GM12864 (cell line): ENCODE data around the gene PAMR1.

Source experiments
- DNase-seq: peaks from one replicate; pipeline ENCODE4 v3.0.0-alpha.2; 2011; ENCODE audit warnings: low read depth
- H3K4me3 ChIP-seq: 2 replicates; pipeline ENCODE4 v1.5.1; 2011; ENCODE audit warnings: mild to moderate bottlenecking, low read depth, low read length, control low read depth
- TF ChIP-seq, protein P1 (sequence below): IDR thresholded peaks from 2 replicates; pipeline ENCODE4 v1.5.1; 2011; ENCODE audit warnings: low read depth, mild to moderate bottlenecking, moderate library complexity, low read length, control low read depth, inconsistent platforms; ENCODE audit errors: missing control alignments

PAMR1 gene, protein sequence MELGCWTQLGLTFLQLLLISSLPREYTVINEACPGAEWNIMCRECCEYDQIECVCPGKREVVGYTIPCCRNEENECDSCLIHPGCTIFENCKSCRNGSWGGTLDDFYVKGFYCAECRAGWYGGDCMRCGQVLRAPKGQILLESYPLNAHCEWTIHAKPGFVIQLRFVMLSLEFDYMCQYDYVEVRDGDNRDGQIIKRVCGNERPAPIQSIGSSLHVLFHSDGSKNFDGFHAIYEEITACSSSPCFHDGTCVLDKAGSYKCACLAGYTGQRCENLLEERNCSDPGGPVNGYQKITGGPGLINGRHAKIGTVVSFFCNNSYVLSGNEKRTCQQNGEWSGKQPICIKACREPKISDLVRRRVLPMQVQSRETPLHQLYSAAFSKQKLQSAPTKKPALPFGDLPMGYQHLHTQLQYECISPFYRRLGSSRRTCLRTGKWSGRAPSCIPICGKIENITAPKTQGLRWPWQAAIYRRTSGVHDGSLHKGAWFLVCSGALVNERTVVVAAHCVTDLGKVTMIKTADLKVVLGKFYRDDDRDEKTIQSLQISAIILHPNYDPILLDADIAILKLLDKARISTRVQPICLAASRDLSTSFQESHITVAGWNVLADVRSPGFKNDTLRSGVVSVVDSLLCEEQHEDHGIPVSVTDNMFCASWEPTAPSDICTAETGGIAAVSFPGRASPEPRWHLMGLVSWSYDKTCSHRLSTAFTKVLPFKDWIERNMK

DNA sequence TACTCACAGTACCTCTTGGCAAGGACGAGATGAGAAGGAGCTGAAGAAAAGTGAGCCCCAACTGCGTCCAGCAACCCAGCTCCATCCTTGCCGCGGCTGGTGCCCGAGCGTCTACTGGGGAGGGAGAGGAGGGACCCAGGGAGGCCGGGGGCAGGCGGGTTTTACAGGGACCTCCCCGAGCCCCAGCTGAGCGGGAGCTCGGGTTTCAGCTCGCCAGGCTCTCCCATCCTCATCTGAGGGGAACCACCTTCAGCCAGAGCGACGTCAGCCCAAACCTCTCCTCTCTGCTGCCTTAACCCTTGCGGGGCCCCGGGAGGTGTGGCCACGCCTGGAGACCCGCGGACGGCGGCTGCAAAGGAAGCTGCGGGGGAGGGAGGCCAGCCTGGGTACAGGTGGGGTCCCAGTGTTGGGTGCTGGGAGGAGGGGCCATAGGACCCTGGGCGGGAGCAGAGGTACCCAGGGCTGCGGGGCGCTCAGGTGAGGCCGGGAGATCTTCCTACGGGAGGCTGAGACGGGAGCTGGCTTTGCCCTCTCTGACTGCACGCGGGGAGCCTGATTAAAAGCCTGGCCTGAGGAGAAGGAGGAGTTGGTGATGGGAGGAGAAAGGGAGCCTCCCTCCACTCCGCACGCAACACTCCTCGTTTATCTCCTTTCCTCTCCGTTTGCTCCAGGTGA lies at the start of gene PAMR1:
PAMR1 (minus strand) TSS at position 116 of the 675 bp plus-strand sequence; CDS start at position 85, 31 bp downstream.
- DNase-seq: no peak
- TF ChIP-seq, protein P1, sequence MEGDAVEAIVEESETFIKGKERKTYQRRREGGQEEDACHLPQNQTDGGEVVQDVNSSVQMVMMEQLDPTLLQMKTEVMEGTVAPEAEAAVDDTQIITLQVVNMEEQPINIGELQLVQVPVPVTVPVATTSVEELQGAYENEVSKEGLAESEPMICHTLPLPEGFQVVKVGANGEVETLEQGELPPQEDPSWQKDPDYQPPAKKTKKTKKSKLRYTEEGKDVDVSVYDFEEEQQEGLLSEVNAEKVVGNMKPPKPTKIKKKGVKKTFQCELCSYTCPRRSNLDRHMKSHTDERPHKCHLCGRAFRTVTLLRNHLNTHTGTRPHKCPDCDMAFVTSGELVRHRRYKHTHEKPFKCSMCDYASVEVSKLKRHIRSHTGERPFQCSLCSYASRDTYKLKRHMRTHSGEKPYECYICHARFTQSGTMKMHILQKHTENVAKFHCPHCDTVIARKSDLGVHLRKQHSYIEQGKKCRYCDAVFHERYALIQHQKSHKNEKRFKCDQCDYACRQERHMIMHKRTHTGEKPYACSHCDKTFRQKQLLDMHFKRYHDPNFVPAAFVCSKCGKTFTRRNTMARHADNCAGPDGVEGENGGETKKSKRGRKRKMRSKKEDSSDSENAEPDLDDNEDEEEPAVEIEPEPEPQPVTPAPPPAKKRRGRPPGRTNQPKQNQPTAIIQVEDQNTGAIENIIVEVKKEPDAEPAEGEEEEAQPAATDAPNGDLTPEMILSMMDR: no peak
- no peak within 1 kb of the TSS for H3K4me3 ChIP-seq

DNA sequence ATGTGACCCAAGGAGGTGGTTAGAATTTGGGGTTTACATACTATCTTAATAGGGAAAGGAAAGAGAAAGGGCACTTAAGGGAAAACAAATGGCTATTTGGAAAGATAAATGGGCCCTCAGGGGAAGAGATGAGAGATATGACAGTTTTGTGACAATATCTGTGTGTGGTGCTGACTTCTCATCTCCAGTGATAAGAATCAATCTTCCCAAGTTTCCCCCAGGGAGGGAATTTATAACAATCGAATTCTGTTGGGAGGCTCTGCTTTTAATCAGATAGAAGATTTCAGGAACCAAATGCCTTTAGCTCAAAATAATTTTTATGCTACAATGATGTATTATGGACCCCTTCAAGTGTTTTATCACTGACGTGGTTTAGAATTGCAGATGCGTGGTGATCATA lies 46.3 kb upstream of the PAMR1 start:
- TF ChIP-seq, protein P1: no peak
- H3K4me3 ChIP-seq: no peak overlapping the region
- DNase-seq: no peak

DNA sequence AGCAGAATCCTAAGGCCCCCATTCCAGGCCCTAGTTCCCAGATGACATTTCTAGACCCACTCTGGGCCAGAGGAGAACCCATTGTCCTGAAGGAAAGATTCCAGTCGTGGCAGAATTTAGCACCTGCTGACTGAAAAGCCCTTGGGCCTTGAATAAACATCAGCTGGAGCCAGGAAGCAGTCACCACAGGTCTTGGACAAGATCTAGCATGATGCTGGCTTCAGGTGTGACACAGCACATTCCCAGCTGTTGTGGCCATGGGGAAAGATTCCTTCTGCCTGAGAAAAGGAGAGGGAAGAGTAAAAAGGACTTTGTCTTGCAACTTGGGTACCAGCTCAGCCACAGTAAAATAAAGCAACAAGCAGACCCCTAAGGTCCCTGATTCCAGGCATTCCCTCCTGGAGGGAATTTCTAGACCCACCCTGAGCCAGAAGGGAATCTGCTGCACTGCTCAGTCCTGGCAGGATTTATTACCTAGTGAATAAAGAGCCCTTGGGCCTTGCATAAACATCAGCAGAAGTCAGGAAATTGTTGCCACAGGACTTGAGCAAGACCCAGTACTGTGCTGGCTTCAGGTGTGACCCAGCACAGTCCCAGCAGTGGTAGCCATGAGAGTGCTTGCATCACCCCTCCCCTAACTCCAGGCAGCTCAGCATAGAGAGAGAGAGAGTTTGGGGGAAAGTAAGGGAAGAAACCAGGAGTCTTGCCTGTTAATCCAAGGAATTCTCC lies 42.5 kb upstream of the PAMR1 start:
- H3K4me3 ChIP-seq: no peak overlapping the region
- TF ChIP-seq, protein P1: no peak
- DNase-seq: no peak

DNA sequence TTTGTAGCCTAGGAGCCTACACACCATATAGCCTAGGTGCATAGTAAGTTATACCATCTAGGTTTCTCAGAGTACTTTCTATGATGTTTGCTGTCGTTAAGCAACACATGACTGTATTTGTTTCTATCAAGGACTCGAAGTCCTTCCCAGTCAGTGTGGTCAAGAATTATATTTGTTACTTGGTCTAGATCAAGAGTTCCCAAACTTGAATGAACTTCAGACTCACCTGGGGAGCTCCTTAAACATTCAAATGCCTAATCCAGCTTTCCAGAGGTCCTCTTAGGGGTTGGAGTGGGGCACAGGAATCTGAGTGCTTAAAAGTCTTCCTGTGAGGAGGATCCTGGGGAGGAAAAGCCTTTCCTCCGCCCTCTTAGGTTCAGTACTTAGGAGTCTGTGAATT lies 41.5 kb upstream of the PAMR1 start:
- TF ChIP-seq, protein P1: no peak
- no peak overlapping the region for H3K4me3 ChIP-seq
- no peak for DNase-seq

DNA sequence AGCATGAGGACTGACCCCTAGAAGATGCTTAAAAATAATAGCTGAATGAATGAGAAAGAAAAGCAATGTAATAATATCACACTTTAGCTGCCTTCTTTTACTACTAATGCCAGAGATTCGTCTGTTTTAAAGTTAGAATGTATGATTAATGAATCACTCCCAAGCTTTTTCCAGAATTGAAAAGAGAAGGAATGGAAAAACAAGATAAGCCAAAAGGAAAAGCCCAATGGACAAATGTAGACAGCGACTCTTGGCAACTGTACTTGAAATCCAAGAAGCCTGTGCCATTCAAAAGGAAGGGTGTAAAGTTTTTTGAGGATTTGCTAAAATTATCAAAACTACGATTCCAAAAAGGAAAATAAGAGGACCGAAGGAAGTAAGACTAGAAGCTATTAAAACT lies 40.8 kb upstream of the PAMR1 start:
- TF ChIP-seq, protein P1: no peak
- no peak overlapping the region for H3K4me3 ChIP-seq
- DNase-seq: no peak

DNA sequence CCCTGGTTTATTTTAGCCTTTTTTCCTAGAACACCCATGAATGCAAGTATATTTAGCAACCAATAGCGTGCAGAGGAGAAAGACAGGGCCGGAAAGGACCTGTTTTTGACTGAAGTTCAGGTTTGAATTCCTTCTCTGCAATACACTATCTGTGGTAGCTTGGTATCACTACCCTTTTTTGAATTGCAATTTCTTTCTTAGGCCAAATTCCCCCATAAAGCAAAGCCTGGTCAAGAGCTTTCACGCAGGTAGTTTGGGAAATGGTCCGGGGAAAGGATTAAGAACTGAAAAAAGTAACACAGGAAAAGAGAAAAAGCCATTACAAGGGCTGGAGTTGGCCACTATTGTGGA lies 38.8 kb upstream of the PAMR1 start:
- no peak overlapping the region for H3K4me3 ChIP-seq
- TF ChIP-seq, protein P1: no peak
- no peak for DNase-seq
